GM23338 (cell line): ENCODE measurements around the gene BMP10. TPM values are rescaled to one million over a fixed set of nuclear protein-coding genes. Genes with fewer than 3 reads are reported as not detected.

Source experiments
- ATAC-seq: fragments of 200-7000 bp; cut with Tn5 transposase; 3 replicates; pipeline ENCODE4 v1.9.1; 2020
- DNase-seq: peaks from one replicate; pipeline ENCODE4 v3.0.0-alpha.2; 2015; ENCODE audit warnings: low spot score
- H2AFZ ChIP-seq: fragments of 200-600 bp; sonication (generic); 2 replicates; pipeline ENCODE4 v1.8.0; 2016; ENCODE audit warnings: antibody characterized with exemption, mild to moderate bottlenecking, moderate library complexity
- H3F3A ChIP-seq: fragments of 200-600 bp; sonication (generic); replicated peaks from 2 replicates; pipeline ENCODE4 v1.8.0; 2017; ENCODE audit warnings: antibody characterized with exemption, mixed run types, low read depth
- H3K27ac ChIP-seq: fragments of 200-600 bp; sonication (generic); 2 replicates; pipeline ENCODE4 v1.6.1; 2016; ENCODE audit warnings: low read depth
- H3K27me3 ChIP-seq: fragments of 200-600 bp; sonication (generic); 2 replicates; pipeline ENCODE4 v1.8.0; 2016; ENCODE audit warnings: mild to moderate bottlenecking, mixed run types, moderate library complexity; ENCODE audit not compliant: insufficient read depth
- H3K36me3 ChIP-seq: fragments of 200-600 bp; sonication (generic); 2 replicates; pipeline ENCODE4 v1.8.0; 2016; ENCODE audit warnings: mild to moderate bottlenecking; ENCODE audit not compliant: insufficient read depth
- H3K4me1 ChIP-seq: fragments of 200-600 bp; sonication (generic); 2 replicates; pipeline ENCODE4 v1.8.0; 2016; ENCODE audit warnings: mild to moderate bottlenecking, moderate library complexity; ENCODE audit not compliant: insufficient read depth
- H3K4me2 ChIP-seq: fragments of 200-600 bp; sonication (generic); 2 replicates; pipeline ENCODE4 v1.7.1; 2017; ENCODE audit warnings: mixed run types
- H3K4me3 ChIP-seq: fragments of 200-600 bp; sonication (generic); 2 replicates; pipeline ENCODE4 v1.6.1; 2016; ENCODE audit warnings: mixed run types
- H3K79me2 ChIP-seq: fragments of 200-600 bp; sonication (generic); replicated peaks from 2 replicates; pipeline ENCODE4 v1.8.0; 2017; ENCODE audit warnings: mild to moderate bottlenecking; ENCODE audit not compliant: insufficient read depth
- H3K9me2 ChIP-seq: fragments of 200-600 bp; sonication (generic); 2 replicates; pipeline ENCODE4 v1.8.0; 2017; ENCODE audit not compliant: insufficient read depth
- H4K20me1 ChIP-seq: fragments of 200-600 bp; sonication (generic); replicated peaks from 2 replicates; pipeline ENCODE4 v1.8.0; 2017; ENCODE audit warnings: mild to moderate bottlenecking; ENCODE audit not compliant: insufficient read depth
- H3K27ac Mint-ChIP-seq: 2 replicates; pipeline ENCODE4 v1.8.0; 2020; ENCODE audit warnings: inconsistent platforms, mild to moderate bottlenecking, moderate library complexity, mixed read lengths
- H3K27me3 Mint-ChIP-seq: 3 replicates; pipeline ENCODE4 v1.8.0; 2022; ENCODE audit warnings: low read depth, mild to moderate bottlenecking, moderate library complexity, mixed read lengths, inconsistent platforms; ENCODE audit not compliant: insufficient read depth, poor library complexity
- H3K36me3 Mint-ChIP-seq: 3 replicates; pipeline ENCODE4 v1.8.0; 2021; ENCODE audit warnings: low read depth, mild to moderate bottlenecking, inconsistent platforms, moderate library complexity, mixed read lengths
- H3K4me1 Mint-ChIP-seq: 3 replicates; pipeline ENCODE4 v1.8.0; 2020; ENCODE audit warnings: mild to moderate bottlenecking, inconsistent platforms, mixed read lengths
- H3K4me3 Mint-ChIP-seq: 3 replicates; pipeline ENCODE4 v1.8.0; 2021; ENCODE audit warnings: moderate library complexity, mild to moderate bottlenecking, inconsistent platforms, mixed read lengths
- H3K9me3 Mint-ChIP-seq: 3 replicates; pipeline ENCODE4 v1.8.0; 2020; ENCODE audit warnings: moderate library complexity, mild to moderate bottlenecking, inconsistent platforms, mixed read lengths
- EZH2phosphoT487 ChIP-seq: fragments of 200-600 bp; sonication (generic); IDR thresholded peaks from one replicate; pipeline ENCODE4 v1.8.1; 2018; ENCODE audit warnings: antibody characterized with exemption; ENCODE audit not compliant: unreplicated experiment
- JUNB ChIP-seq: IDR thresholded peaks from one replicate; pipeline ENCODE4 v1.6.1; 2016; ENCODE audit warnings: antibody characterized with exemption; ENCODE audit not compliant: unreplicated experiment
- NANOG ChIP-seq: IDR thresholded peaks from 2 replicates; pipeline ENCODE4 v1.6.1; 2016; ENCODE audit warnings: antibody characterized with exemption, borderline replicate concordance
- POLR2AphosphoS5 ChIP-seq: IDR thresholded peaks from 2 replicates; pipeline ENCODE4 v1.6.1; 2016; ENCODE audit warnings: antibody characterized with exemption, low read depth
- ZNF114 ChIP-seq: fragments of 250-450 bp; sonication (Bioruptor Pico); IDR thresholded peaks from 2 replicates; pipeline ENCODE4 v1.5.0; 2020; ENCODE audit warnings: mild to moderate bottlenecking, moderate library complexity
- polyA plus RNA-seq: library from polyadenylated mRNA; unstranded; fragments of >200 nt; fragmentation: Nextera tagmentation; extraction: Ambion mirVana; gene quantifications from 2 replicates; pipeline ENCODE4 v1.2.1, GENCODE V29; 2016
- total RNA-seq: library from RNA; depleted of rRNA; stranded (reverse); fragments of >200 nt; shearing (Covaris generic); gene quantifications from 2 replicates; pipeline ENCODE4 v1.2.3, GENCODE V29; 2014
- TF ChIP-seq, protein P1 (sequence below), 2 experiments: fragments of 200-600 bp in 1 of 2; sonication (generic) in 1 of 2; conservative IDR thresholded peaks; 2 replicates each; pipeline versions ENCODE4 v1.5.1 to v1.6.1; 2016 to 2017; ENCODE audit warnings: antibody characterized with exemption in 2 of 2, low read depth in 2 of 2, mild to moderate bottlenecking in 2 of 2, moderate library complexity in 1 of 2
- TF ChIP-seq, protein P2 (sequence below): IDR thresholded peaks from one replicate; pipeline ENCODE4 v1.6.1; 2018; ENCODE audit warnings: antibody characterized with exemption; ENCODE audit not compliant: unreplicated experiment
- TF ChIP-seq, protein P3 (sequence below): fragments of 250-450 bp; sonication (Bioruptor Pico); IDR thresholded peaks from 2 replicates; pipeline ENCODE4 v1.5.0; 2020; ENCODE audit warnings: mild to moderate bottlenecking, moderate library complexity

BMP10 gene
- total and polyA plus RNA-seq, 2 experiments from 2014 or later: not detected

DNA sequence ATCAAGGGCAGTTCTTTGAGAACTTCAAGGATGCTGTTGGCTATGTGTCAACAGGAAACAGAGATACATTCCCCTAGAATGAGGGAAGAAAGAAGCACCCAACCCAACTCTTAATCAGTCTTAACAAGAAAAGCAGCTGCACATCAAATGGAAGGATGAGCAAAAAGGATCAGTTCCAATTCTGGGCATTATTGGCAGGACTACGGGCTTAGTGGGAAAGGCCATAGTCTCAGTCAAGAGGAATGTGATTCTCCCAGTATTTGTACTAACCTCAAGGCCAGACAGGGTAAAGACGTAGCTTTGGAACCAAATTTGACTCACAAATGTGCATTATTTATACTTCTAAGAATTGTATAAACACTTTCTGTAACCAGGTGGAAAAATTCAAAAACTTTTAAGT is 18.2 kb downstream of the BMP10 start:
- H3K4me2 ChIP-seq: no peak overlapping the region
- DNase-seq: no peak
- no peak overlapping the region for H3K27ac Mint-ChIP-seq
- no peaks in the 10 kb centered on the region for H3K79me2 ChIP-seq
- no peak overlapping the region for H3K4me3 Mint-ChIP-seq
- H3F3A ChIP-seq: no peaks in the 10 kb centered on the region
- no peak for ATAC-seq
- TF ChIP-seq POLR2AphosphoS5: no peak
- TF ChIP-seq, protein P1, sequence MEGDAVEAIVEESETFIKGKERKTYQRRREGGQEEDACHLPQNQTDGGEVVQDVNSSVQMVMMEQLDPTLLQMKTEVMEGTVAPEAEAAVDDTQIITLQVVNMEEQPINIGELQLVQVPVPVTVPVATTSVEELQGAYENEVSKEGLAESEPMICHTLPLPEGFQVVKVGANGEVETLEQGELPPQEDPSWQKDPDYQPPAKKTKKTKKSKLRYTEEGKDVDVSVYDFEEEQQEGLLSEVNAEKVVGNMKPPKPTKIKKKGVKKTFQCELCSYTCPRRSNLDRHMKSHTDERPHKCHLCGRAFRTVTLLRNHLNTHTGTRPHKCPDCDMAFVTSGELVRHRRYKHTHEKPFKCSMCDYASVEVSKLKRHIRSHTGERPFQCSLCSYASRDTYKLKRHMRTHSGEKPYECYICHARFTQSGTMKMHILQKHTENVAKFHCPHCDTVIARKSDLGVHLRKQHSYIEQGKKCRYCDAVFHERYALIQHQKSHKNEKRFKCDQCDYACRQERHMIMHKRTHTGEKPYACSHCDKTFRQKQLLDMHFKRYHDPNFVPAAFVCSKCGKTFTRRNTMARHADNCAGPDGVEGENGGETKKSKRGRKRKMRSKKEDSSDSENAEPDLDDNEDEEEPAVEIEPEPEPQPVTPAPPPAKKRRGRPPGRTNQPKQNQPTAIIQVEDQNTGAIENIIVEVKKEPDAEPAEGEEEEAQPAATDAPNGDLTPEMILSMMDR (conservative IDR thresholded peaks at IDR 0.05; ENCODE audit: low read depth in 2 of 2): no peak
- H3K4me3 ChIP-seq: no peak overlapping the region
- H3K36me3 ChIP-seq: no peaks in the 10 kb centered on the region
- H3K9me3 Mint-ChIP-seq: no peaks in the 10 kb centered on the region
- H2AFZ ChIP-seq: no peak overlapping the region
- no peaks in the 10 kb centered on the region for H3K4me1 ChIP-seq
- H3K27me3 Mint-ChIP-seq: peaks cover 5% of the 10 kb centered on the region
- no peaks in the 10 kb centered on the region for H3K36me3 Mint-ChIP-seq
- H3K27me3 ChIP-seq: no peaks in the 10 kb centered on the region
- peaks cover 4% of the 10 kb centered on the region; the same call in 1 of the 3 replicates for H3K4me1 Mint-ChIP-seq
- H3K9me2 ChIP-seq: peaks cover 10% of the 10 kb centered on the region; the same call in 1 of the 2 replicates
- no peak overlapping the region for H3K27ac ChIP-seq
- H4K20me1 ChIP-seq: no peaks in the 10 kb centered on the region

DNA sequence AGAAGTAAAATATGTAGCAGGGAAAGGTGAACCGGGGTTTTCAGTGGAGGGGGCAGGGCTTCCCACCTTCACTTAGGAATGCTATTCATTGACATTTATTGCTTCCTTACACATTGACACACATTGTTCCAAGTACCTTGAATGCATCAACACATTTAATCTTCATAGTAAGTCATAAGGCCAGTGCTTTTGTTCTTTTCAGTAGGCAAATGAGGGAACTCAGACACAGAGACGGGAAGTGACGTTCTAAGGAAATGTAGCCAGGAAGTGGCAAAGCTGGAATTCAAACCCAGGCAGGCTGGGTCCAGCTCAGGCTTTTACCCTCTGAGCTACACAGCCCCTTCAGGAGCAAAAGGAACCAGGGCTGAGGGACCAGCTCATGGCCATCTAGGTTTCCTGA is 20.7 kb downstream of the BMP10 start:
- Histone ChIP-seq H3K27ac (no peak overlapping the region), H3K36me3 (no peaks in the 10 kb centered on the region), H3K79me2 (no peaks in the 10 kb centered on the region), H3K4me3 (no peak overlapping the region), H3K9me2 (0 out of 2 replicates have a peak, but pooled peaks cover under 1% of the 10 kb centered on the region), H3K4me2 (no peak overlapping the region), H3F3A (no peaks in the 10 kb centered on the region), H3K4me1 (no peaks in the 10 kb centered on the region), H2AFZ (peak overlapping the region; percentile 69), H4K20me1 (no peaks in the 10 kb centered on the region), H3K27me3 (no peaks in the 10 kb centered on the region)
- DNase-seq (no peak), ATAC-seq (no peak)
- peaks cover 4% of the 10 kb centered on the region; the same call in 1 of the 3 replicates for H3K4me1 Mint-ChIP-seq
- H3K4me3 Mint-ChIP-seq: no peak overlapping the region
- peaks cover 5% of the 10 kb centered on the region for H3K27me3 Mint-ChIP-seq
- no peak overlapping the region for H3K27ac Mint-ChIP-seq
- H3K9me3 Mint-ChIP-seq: no peaks in the 10 kb centered on the region
- no peaks in the 10 kb centered on the region for H3K36me3 Mint-ChIP-seq
- TF ChIP-seq JUNB (no peak), ZNF114 (CRISPR knock-in tag) (no peak), POLR2AphosphoS5 (no peak), EZH2phosphoT487 (no peak), NANOG (no peak)
- TF ChIP-seq, protein P1 (conservative IDR thresholded peaks at IDR 0.05; ENCODE audit: low read depth in 2 of 2): no peak
- TF ChIP-seq, protein P2, sequence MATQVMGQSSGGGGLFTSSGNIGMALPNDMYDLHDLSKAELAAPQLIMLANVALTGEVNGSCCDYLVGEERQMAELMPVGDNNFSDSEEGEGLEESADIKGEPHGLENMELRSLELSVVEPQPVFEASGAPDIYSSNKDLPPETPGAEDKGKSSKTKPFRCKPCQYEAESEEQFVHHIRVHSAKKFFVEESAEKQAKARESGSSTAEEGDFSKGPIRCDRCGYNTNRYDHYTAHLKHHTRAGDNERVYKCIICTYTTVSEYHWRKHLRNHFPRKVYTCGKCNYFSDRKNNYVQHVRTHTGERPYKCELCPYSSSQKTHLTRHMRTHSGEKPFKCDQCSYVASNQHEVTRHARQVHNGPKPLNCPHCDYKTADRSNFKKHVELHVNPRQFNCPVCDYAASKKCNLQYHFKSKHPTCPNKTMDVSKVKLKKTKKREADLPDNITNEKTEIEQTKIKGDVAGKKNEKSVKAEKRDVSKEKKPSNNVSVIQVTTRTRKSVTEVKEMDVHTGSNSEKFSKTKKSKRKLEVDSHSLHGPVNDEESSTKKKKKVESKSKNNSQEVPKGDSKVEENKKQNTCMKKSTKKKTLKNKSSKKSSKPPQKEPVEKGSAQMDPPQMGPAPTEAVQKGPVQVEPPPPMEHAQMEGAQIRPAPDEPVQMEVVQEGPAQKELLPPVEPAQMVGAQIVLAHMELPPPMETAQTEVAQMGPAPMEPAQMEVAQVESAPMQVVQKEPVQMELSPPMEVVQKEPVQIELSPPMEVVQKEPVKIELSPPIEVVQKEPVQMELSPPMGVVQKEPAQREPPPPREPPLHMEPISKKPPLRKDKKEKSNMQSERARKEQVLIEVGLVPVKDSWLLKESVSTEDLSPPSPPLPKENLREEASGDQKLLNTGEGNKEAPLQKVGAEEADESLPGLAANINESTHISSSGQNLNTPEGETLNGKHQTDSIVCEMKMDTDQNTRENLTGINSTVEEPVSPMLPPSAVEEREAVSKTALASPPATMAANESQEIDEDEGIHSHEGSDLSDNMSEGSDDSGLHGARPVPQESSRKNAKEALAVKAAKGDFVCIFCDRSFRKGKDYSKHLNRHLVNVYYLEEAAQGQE: no peak
- TF ChIP-seq, protein P3, sequence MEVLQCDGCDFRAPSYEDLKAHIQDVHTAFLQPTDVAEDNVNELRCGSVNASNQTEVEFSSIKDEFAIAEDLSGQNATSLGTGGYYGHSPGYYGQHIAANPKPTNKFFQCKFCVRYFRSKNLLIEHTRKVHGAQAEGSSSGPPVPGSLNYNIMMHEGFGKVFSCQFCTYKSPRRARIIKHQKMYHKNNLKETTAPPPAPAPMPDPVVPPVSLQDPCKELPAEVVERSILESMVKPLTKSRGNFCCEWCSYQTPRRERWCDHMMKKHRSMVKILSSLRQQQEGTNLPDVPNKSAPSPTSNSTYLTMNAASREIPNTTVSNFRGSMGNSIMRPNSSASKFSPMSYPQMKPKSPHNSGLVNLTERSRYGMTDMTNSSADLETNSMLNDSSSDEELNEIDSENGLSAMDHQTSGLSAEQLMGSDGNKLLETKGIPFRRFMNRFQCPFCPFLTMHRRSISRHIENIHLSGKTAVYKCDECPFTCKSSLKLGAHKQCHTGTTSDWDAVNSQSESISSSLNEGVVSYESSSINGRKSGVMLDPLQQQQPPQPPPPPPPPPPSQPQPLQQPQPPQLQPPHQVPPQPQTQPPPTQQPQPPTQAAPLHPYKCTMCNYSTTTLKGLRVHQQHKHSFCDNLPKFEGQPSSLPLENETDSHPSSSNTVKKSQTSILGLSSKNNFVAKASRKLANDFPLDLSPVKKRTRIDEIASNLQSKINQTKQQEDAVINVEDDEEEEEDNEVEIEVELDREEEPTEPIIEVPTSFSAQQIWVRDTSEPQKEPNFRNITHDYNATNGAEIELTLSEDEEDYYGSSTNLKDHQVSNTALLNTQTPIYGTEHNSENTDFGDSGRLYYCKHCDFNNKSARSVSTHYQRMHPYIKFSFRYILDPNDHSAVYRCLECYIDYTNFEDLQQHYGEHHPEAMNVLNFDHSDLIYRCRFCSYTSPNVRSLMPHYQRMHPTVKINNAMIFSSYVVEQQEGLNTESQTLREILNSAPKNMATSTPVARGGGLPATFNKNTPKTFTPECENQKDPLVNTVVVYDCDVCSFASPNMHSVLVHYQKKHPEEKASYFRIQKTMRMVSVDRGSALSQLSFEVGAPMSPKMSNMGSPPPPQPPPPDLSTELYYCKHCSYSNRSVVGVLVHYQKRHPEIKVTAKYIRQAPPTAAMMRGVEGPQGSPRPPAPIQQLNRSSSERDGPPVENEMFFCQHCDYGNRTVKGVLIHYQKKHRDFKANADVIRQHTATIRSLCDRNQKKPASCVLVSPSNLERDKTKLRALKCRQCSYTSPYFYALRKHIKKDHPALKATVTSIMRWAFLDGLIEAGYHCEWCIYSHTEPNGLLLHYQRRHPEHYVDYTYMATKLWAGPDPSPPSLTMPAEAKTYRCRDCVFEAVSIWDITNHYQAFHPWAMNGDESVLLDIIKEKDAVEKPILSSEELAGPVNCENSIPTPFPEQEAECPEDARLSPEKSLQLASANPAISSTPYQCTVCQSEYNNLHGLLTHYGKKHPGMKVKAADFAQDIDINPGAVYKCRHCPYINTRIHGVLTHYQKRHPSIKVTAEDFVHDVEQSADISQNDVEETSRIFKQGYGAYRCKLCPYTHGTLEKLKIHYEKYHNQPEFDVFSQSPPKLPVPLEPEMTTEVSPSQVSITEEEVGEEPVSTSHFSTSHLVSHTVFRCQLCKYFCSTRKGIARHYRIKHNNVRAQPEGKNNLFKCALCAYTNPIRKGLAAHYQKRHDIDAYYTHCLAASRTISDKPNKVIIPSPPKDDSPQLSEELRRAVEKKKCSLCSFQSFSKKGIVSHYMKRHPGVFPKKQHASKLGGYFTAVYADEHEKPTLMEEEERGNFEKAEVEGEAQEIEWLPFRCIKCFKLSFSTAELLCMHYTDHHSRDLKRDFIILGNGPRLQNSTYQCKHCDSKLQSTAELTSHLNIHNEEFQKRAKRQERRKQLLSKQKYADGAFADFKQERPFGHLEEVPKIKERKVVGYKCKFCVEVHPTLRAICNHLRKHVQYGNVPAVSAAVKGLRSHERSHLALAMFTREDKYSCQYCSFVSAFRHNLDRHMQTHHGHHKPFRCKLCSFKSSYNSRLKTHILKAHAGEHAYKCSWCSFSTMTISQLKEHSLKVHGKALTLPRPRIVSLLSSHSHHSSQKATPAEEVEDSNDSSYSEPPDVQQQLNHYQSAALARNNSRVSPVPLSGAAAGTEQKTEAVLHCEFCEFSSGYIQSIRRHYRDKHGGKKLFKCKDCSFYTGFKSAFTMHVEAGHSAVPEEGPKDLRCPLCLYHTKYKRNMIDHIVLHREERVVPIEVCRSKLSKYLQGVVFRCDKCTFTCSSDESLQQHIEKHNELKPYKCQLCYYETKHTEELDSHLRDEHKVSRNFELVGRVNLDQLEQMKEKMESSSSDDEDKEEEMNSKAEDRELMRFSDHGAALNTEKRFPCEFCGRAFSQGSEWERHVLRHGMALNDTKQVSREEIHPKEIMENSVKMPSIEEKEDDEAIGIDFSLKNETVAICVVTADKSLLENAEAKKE (CRISPR knock-in tag): no peak
